Measurements from ENCODE around the gene TAAR5. TPM values are rescaled to one million over a fixed set of nuclear protein-coding genes. Genes with fewer than 3 reads are reported as not detected.

The TAAR5 gene
- total and polyA plus RNA-seq, 9 donors = not detected

DNA sequence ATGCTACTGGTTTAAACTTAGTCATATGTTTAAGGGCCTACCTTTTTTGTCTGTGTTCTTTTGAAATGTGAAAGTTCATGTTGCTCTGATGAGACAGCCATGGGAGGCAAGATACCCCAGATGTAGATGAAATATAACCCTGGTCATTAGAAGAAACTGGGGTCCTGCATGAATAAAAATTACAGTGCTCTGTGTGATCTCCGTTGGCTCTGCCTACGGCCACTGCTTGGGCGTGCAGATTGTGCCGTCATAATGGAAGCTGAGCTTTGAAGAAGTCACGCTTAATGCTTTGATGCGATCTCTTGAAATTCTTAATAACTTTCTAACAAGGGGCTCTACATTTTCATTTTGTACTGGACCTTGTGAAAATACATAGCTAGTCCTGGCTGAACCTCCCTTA is 34.6 kb upstream of the TAAR5 start, which contains the start of gene TAAR2:
TAAR2 (minus strand) TSS at position 101 of the 400 bp plus-strand sequence; CDS start at position 101, 0 bp downstream.
- Histone ChIP-seq H3K9me3 (no peaks in the 10 kb centered on the region), H3K4me1 (ENCODE audit: insufficient read depth) (no peaks in the 10 kb centered on the region), H3K27ac (no peak within 1 kb of the TSS), H3K27me3 (no peaks in the 10 kb centered on the region), H3K36me3 (no peaks in the 10 kb centered on the region), H3K4me3 (no peak within 1 kb of the TSS)
- intact Hi-C loops (cut with DNase I) = no loop called here
- 91 to 96% (median 96%) methylated on average over 6 of the region's 6 CpGs for WGBS, 3 donors
- DNase-seq = no peak
- TF ChIP-seq EP300 (IDR thresholded peaks at IDR 0.05) = no peak
- no peak for TF ChIP-seq POLR2A (IDR thresholded peaks at IDR 0.05)
- TF ChIP-seq CTCF (IDR thresholded peaks at IDR 0.05) = no peak

DNA sequence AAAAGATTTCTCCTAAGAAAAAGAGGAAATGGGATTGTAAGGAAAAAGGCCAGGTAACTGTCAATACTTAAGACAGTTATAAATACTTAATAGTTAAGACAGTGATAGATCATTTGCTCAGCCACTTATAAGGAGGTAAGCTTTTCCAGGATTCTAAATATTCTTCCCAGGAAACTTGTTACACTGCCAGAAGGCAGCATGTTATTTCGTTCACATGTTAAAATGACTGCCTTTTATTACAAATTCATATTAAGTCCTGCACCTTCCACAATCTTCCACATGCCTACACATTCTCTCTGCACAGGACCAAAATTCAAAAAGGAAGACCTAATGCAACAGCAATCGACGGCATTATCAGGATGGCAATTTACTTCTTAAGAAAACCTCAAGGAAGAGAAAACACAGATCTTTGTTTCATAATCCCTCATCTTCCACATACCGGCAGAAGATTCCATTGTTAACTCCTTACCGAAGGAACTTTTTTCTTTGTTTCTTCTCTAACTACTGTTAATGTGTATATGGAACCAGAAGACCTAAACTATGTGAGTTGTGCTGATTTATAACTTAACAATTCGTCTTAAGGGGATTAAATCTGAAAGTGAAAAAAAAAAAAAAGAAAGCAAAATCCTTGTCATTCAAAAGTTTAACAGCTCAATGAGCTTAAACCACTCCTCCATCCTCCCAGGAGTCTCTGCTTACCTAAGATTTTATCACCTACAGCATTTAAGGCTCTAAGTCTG is 33.7 kb upstream of the TAAR5 start:
- Histone ChIP-seq H3K36me3 (no peaks in the 10 kb centered on the region), H3K27me3 (no peaks in the 10 kb centered on the region), H3K4me1 (ENCODE audit: insufficient read depth) (no peaks in the 10 kb centered on the region), H3K9me3 (no peaks in the 10 kb centered on the region), H3K27ac (no peak overlapping the region), H3K4me3 (no peak overlapping the region)
- no peak for DNase-seq
- intact Hi-C loops (cut with DNase I) = no loop called here
- TF ChIP-seq EP300 (IDR thresholded peaks at IDR 0.05) (no peak), CTCF (IDR thresholded peaks at IDR 0.05) (no peak), POLR2A (IDR thresholded peaks at IDR 0.05) (no peak)
- WGBS, 3 donors = 34 to 36% (median 35%) methylated on average over 6 of the region's 6 CpGs

DNA sequence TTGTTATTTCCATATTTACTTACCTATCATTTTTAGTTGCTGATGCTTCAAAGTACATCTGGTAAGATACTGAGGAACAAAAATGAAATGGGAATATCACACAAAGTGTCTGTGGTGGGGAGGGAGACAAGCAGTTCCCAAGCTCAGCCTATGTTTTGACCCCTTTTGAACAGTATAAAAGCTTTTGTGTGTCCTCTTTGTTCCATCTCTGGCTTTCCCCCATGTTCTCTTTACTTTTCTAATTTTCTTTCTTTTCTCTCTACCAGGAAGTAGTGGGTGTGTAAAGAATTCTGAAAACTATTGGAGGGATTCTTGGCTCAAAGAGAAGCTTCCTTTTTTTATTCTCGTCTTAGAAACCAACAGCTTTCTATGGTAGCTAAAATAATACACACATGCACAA is 27.1 kb upstream of the TAAR5 start:
- 8 to 17% (median 8%) methylated on average over 1 of the region's 1 CpG for WGBS, 3 donors
- intact Hi-C loops (cut with DNase I) = no loop called here
- Histone ChIP-seq H3K27ac (no peak overlapping the region), H3K4me3 (no peak overlapping the region), H3K27me3 (no peaks in the 10 kb centered on the region), H3K36me3 (no peaks in the 10 kb centered on the region), H3K9me3 (no peaks in the 10 kb centered on the region), H3K4me1 (ENCODE audit: insufficient read depth) (no peaks in the 10 kb centered on the region)
- TF ChIP-seq EP300 (IDR thresholded peaks at IDR 0.05) (no peak), CTCF (IDR thresholded peaks at IDR 0.05) (no peak), POLR2A (IDR thresholded peaks at IDR 0.05) (no peak)
- no peak for DNase-seq

DNA sequence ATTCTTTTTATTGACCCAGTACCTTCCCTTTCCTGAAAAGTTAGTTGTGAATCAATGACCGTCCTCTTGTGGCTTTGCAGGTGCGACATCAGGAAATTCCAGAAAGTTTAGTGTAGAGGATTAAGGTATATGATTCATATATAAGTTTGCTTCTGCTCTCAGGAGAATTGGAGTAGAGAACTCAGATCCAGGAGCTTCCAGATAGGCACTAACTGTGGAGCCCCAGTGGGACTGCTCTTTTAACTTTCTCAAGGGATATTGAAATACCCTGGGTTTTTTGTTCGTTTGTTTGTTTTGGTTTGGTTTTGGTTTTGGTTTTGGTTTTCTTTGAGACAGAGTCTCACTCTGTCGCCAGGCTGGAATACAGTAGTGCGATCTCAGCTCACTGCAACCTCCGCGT is 25.0 kb upstream of the TAAR5 start:
- DNase-seq = no peak
- Histone ChIP-seq H3K27ac (no peak overlapping the region), H3K27me3 (no peaks in the 10 kb centered on the region), H3K36me3 (no peaks in the 10 kb centered on the region), H3K4me1 (ENCODE audit: insufficient read depth) (no peaks in the 10 kb centered on the region), H3K9me3 (no peaks in the 10 kb centered on the region), H3K4me3 (no peak overlapping the region)
- intact Hi-C loops (cut with DNase I) = no loop called here
- TF ChIP-seq CTCF (IDR thresholded peaks at IDR 0.05) (no peak), POLR2A (IDR thresholded peaks at IDR 0.05) (no peak), EP300 (IDR thresholded peaks at IDR 0.05) (no peak)
- WGBS, 3 donors = 74 to 83% (median 83%) methylated on average over 7 of the region's 7 CpGs
